ENCODE data around the gene BRINP2. TPM values are rescaled to one million over a fixed set of nuclear protein-coding genes. Genes with fewer than 3 reads are reported as not detected.

The BRINP2 gene
- total RNA-seq, 4 donors from 2014 or later: 0.42 to 1.7 (median 0.70) TPM

DNA sequence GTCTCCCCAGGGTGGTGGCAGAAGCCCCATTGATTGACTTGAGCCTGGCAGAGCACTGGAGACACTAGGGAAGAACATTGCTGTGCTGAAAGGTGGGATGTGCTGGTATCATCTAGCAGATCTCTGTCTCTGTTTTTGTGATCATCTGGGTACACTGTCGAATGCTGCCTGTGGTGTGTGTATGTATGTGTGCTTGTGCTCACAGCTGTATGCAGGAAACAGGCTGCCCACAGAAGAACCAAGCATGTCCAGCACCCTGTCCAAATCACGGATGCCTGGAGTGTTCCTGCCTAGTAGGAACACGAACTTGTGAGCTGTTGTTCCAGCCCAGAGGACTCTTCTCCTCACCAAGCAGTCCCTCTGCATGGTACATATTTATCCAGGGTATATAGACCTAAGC is 1.5 kb downstream of the BRINP2 start:
- intact Hi-C loops (cut with DNase I): no loop called here
- peaks cover 0 to 56% (median 12%) of the 10 kb centered on the region in 4 donors for H3K27me3 ChIP-seq
- H3K36me3 ChIP-seq: no peaks in the 10 kb centered on the region
- no peak overlapping the region for H3K27ac ChIP-seq (replicated peaks in 1 of 4)
- no peaks in the 10 kb centered on the region for H3K9me3 ChIP-seq
- peaks cover 10 to 18% (median 15%) of the 10 kb centered on the region in 4 donors for H3K4me1 ChIP-seq
- no peak for DNase-seq (ENCODE audit: extremely low spot score)
- TF ChIP-seq, protein P1, sequence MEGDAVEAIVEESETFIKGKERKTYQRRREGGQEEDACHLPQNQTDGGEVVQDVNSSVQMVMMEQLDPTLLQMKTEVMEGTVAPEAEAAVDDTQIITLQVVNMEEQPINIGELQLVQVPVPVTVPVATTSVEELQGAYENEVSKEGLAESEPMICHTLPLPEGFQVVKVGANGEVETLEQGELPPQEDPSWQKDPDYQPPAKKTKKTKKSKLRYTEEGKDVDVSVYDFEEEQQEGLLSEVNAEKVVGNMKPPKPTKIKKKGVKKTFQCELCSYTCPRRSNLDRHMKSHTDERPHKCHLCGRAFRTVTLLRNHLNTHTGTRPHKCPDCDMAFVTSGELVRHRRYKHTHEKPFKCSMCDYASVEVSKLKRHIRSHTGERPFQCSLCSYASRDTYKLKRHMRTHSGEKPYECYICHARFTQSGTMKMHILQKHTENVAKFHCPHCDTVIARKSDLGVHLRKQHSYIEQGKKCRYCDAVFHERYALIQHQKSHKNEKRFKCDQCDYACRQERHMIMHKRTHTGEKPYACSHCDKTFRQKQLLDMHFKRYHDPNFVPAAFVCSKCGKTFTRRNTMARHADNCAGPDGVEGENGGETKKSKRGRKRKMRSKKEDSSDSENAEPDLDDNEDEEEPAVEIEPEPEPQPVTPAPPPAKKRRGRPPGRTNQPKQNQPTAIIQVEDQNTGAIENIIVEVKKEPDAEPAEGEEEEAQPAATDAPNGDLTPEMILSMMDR (IDR thresholded peaks at IDR 0.05): no peak
- 78% methylated on average over 3 of the region's 3 CpGs for WGBS
- H3K4me3 ChIP-seq: peak overlapping the region in 1 of 4 donors; percentile 54

DNA sequence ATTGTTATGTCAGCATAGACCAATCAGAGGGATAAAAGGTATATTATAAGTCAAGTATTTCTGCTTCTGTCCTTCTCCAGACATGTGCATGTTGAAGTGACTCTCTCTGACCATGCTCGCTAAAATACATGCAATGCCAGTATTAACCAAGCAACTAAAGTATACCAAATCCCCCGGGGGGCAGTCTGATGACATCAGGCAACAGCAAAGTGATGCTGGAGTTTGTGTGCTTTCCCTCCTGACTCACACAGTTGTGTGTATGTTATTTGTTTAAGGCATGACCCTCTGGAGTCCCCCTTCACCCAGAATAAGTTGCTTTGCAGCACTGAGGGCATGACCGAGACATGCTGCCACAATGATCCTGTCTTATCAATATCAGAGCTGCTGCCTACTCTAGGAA is 2.1 kb downstream of the BRINP2 start:
- no peak overlapping the region for H3K4me3 ChIP-seq
- H3K36me3 ChIP-seq: no peaks in the 10 kb centered on the region
- H3K27me3 ChIP-seq: peaks cover 0 to 54% (median 12%) of the 10 kb centered on the region in 4 donors
- no peak overlapping the region for H3K27ac ChIP-seq (replicated peaks in 1 of 4)
- no peaks in the 10 kb centered on the region for H3K9me3 ChIP-seq
- peaks cover 10 to 18% (median 15%) of the 10 kb centered on the region in 4 donors for H3K4me1 ChIP-seq
- intact Hi-C loops (cut with DNase I): no loop called here
- no peak for TF ChIP-seq POLR2AphosphoS5 (IDR thresholded peaks at IDR 0.05)
- TF ChIP-seq EP300 (IDR thresholded peaks at IDR 0.05): no peak
- TF ChIP-seq, protein P1 (IDR thresholded peaks at IDR 0.05): no peak
- no peak for TF ChIP-seq POLR2A (IDR thresholded peaks at IDR 0.05; ENCODE audit: low read depth)
- 85% methylated on average over 3 of the region's 3 CpGs for WGBS
- no peak for DNase-seq (ENCODE audit: extremely low spot score)

DNA sequence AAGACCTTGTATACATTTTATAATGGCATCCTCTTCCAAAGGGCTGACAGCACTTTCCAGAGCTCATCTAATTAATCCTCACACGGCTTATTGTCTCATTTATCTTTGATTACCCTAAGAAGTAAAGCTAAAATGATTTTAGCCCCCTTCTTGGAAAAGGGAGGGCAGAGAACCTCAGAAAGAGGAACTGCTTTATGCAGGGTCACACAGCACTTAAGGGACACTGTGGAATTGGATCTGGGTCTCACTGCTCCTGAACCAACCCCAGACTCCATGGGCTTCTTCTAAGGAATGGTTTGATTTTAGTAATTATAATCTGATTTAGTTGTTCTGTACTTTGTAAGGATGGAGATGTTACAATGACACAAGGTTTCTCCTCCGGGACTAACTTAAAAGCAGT is 3.2 kb downstream of the BRINP2 start:
- no peak for TF ChIP-seq EP300 (IDR thresholded peaks at IDR 0.05)
- H3K27me3 ChIP-seq: peaks cover 0 to 55% (median 12%) of the 10 kb centered on the region in 4 donors

DNA sequence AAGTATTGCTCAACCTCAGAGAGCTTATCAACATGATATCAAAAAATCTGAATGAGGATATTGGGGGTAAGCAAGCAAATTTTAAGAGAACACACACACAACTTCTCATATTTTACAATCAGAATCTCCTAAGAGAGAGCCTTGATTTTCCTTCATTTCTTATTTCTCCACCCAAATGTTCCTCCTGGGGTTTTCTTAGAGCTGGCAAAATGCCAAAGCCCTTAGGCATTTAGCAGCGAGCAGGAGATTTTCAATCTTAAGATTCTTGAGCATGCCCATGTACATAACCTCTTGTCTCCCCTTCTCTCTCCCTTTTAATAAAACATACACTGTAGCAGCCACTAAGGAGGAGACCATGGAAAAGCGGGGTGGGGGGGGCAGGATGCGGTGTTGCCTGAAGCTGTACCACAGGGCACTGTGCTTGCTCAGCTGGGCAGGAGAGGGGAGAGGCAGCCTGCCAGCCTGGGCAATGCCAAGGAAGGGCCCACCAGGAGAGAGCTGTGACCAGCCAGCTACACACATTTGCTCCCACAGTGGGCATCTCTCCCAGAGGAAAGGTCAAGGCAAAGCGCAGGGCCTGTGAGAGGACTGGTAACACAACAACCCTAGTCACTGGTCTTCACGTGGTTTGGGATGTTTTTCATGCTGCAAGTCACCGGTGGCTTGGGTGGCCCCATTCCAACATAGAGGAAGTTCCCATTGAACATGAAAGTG is 4.3 kb downstream of the BRINP2 start:
- intact Hi-C loops (cut with DNase I): no loop called here
- TF ChIP-seq, protein P1 (IDR thresholded peaks at IDR 0.05): no peak
- TF ChIP-seq POLR2A (IDR thresholded peaks at IDR 0.05; ENCODE audit: low read depth): no peak
- no peak for TF ChIP-seq EP300 (IDR thresholded peaks at IDR 0.05)
- TF ChIP-seq POLR2AphosphoS5 (IDR thresholded peaks at IDR 0.05): no peak
- no peak overlapping the region for H3K27ac ChIP-seq (replicated peaks in 1 of 4)

More for the DNA sequence above, 3.2 kb downstream of the BRINP2 start:
- Histone ChIP-seq H3K4me3 (no peak overlapping the region), H3K9me3 (no peaks in the 10 kb centered on the region), H3K4me1 (peaks cover 10 to 18% (median 15%) of the 10 kb centered on the region in 4 donors), H3K27ac (replicated peaks in 1 of 4) (no peak overlapping the region), H3K36me3 (no peaks in the 10 kb centered on the region)
- DNase-seq (ENCODE audit: extremely low spot score): no peak
- 82% methylated on average over 2 of the region's 2 CpGs for WGBS
- intact Hi-C loops (cut with DNase I): no loop called here

DNA sequence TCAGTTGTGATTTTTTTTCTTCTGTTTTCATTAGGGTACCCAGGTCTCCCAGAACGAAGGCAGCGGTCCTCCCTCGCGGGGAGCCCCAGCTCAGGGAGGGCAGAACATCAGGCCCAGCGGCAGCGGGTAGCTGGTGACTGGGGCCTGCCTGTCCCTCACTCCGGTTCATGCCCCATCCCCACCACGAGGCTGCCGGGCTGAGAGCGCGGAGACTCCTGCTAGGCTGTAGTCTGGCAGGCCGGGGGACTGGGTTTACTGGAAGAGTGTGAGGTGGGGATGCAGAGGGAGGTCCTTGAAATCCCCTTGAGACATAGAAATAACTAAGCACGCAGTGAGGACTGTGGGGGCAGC is 10.5 kb downstream of the BRINP2 start:
- Histone ChIP-seq H3K27me3 (peaks cover 0 to 38% (median 0%) of the 10 kb centered on the region in 4 donors), H3K4me3 (peak overlapping the region; percentile 5 to 49 (median 26)), H3K4me1 (peaks cover 0 to 16% (median 13%) of the 10 kb centered on the region in 4 donors), H3K36me3 (no peaks in the 10 kb centered on the region), H3K9me3 (no peaks in the 10 kb centered on the region), H3K27ac (replicated peaks in 1 of 4) (no peak overlapping the region)
- TF ChIP-seq, protein P1 (IDR thresholded peaks at IDR 0.05): no peak
- TF ChIP-seq POLR2AphosphoS5 (IDR thresholded peaks at IDR 0.05) (no peak), EP300 (IDR thresholded peaks at IDR 0.05) (no peak), POLR2A (IDR thresholded peaks at IDR 0.05; ENCODE audit: low read depth) (no peak)
- intact Hi-C loops (cut with DNase I): loop anchor here (5.0 to 10.0 kb wide), 2 partner anchors 284 to 764 kb away; no protein-coding TSS in a partner anchor
- WGBS: 43% methylated on average over 12 of the region's 13 CpGs
- DNase-seq (ENCODE audit: extremely low spot score): no peak

More for the DNA sequence above, 4.3 kb downstream of the BRINP2 start:
- WGBS: 83% methylated on average over 5 of the region's 6 CpGs
- DNase-seq (ENCODE audit: extremely low spot score): no peak
- no peak overlapping the region for H3K4me3 ChIP-seq
- H3K36me3 ChIP-seq: no peaks in the 10 kb centered on the region
- H3K9me3 ChIP-seq: no peaks in the 10 kb centered on the region
- peaks cover 0 to 58% (median 10%) of the 10 kb centered on the region in 4 donors for H3K27me3 ChIP-seq
- peaks cover 10 to 18% (median 15%) of the 10 kb centered on the region in 4 donors for H3K4me1 ChIP-seq
